Measurements from ENCODE around the gene REV3L. TPM values are rescaled to one million over a fixed set of nuclear protein-coding genes. Genes with fewer than 3 reads are reported as not detected.

The REV3L gene
- total RNA-seq, 1 donor from 2014 or later: 19.7 TPM

- no peak for DNase-seq (ENCODE audit: low spot score)
- no peaks in the 10 kb centered on the region for H3K9me3 Mint-ChIP-seq (ENCODE audit: unreplicated experiment)
- no peaks in the 10 kb centered on the region for H3K36me3 Mint-ChIP-seq (ENCODE audit: low read depth, unreplicated experiment)
- H3K27me3 Mint-ChIP-seq (ENCODE audit: unreplicated experiment): no peaks in the 10 kb centered on the region
- no peak for TF ChIP-seq CTCF (IDR thresholded peaks at IDR 0.05; ENCODE audit: unreplicated experiment)
- no peak overlapping the region for H3K4me3 Mint-ChIP-seq (ENCODE audit: unreplicated experiment)
- H3K27ac Mint-ChIP-seq (ENCODE audit: unreplicated experiment): no peak overlapping the region
- no peaks in the 10 kb centered on the region for H3K4me1 Mint-ChIP-seq (ENCODE audit: unreplicated experiment)
Measured at GRCh38 chr6:111381728-111382127, 101.3 kb downstream of the REV3L start.

- H3K36me3 Mint-ChIP-seq (ENCODE audit: low read depth, unreplicated experiment): peaks cover 2% of the 10 kb centered on the region
- H3K4me3 Mint-ChIP-seq (ENCODE audit: unreplicated experiment): no peak overlapping the region
Measured at GRCh38 chr6:111381123-111381522, 101.9 kb downstream of the REV3L start.

GRCh38 chr6:111379831-111380230 lies 103.2 kb downstream of the REV3L start:
- Mint-ChIP-seq H3K4me1 (ENCODE audit: unreplicated experiment) (no peaks in the 10 kb centered on the region), H3K27ac (ENCODE audit: unreplicated experiment) (no peak overlapping the region), H3K36me3 (ENCODE audit: low read depth, unreplicated experiment) (peaks cover 5% of the 10 kb centered on the region), H3K9me3 (ENCODE audit: unreplicated experiment) (no peaks in the 10 kb centered on the region), H3K4me3 (ENCODE audit: unreplicated experiment) (no peak overlapping the region), H3K27me3 (ENCODE audit: unreplicated experiment) (no peaks in the 10 kb centered on the region)
- no peak for DNase-seq (ENCODE audit: low spot score)
- TF ChIP-seq CTCF (IDR thresholded peaks at IDR 0.05; ENCODE audit: unreplicated experiment): no peak

More at GRCh38 chr6:111381123-111381522, 101.9 kb downstream of the REV3L start:
- H3K4me1 Mint-ChIP-seq (ENCODE audit: unreplicated experiment): no peaks in the 10 kb centered on the region
- no peak for DNase-seq (ENCODE audit: low spot score)
- no peaks in the 10 kb centered on the region for H3K9me3 Mint-ChIP-seq (ENCODE audit: unreplicated experiment)
- no peak overlapping the region for H3K27ac Mint-ChIP-seq (ENCODE audit: unreplicated experiment)
- no peak for TF ChIP-seq CTCF (IDR thresholded peaks at IDR 0.05; ENCODE audit: unreplicated experiment)
- H3K27me3 Mint-ChIP-seq (ENCODE audit: unreplicated experiment): no peaks in the 10 kb centered on the region

GRCh38 chr6:111379302-111379701 lies 103.7 kb downstream of the REV3L start:
- Mint-ChIP-seq H3K9me3 (ENCODE audit: unreplicated experiment) (no peaks in the 10 kb centered on the region), H3K27ac (ENCODE audit: unreplicated experiment) (no peak overlapping the region), H3K4me3 (ENCODE audit: unreplicated experiment) (no peak overlapping the region), H3K36me3 (ENCODE audit: low read depth, unreplicated experiment) (peaks cover 7% of the 10 kb centered on the region), H3K27me3 (ENCODE audit: unreplicated experiment) (no peaks in the 10 kb centered on the region), H3K4me1 (ENCODE audit: unreplicated experiment) (no peaks in the 10 kb centered on the region)
- no peak for TF ChIP-seq CTCF (IDR thresholded peaks at IDR 0.05; ENCODE audit: unreplicated experiment)
- DNase-seq (ENCODE audit: low spot score): no peak

- Mint-ChIP-seq H3K4me1 (ENCODE audit: unreplicated experiment) (no peaks in the 10 kb centered on the region), H3K4me3 (ENCODE audit: unreplicated experiment) (no peak overlapping the region), H3K9me3 (ENCODE audit: unreplicated experiment) (no peaks in the 10 kb centered on the region), H3K27me3 (ENCODE audit: unreplicated experiment) (no peaks in the 10 kb centered on the region), H3K27ac (ENCODE audit: unreplicated experiment) (no peak overlapping the region), H3K36me3 (ENCODE audit: low read depth, unreplicated experiment) (peaks cover 7% of the 10 kb centered on the region)
- no peak for DNase-seq (ENCODE audit: low spot score)
- TF ChIP-seq CTCF (IDR thresholded peaks at IDR 0.05; ENCODE audit: unreplicated experiment): no peak
Measured at GRCh38 chr6:111377558-111378120, 105.4 kb downstream of the REV3L start.

Data from endothelial cell (in vitro differentiated cells).